IPS-11a (cell line): ENCODE measurements around the gene TNFAIP2.
A peak's percentile ranks its signal among the peaks of the same experiment; 100 is the strongest.

ENCODE experiments used
- H3K4me3 ChIP-seq: one replicate; pipeline ENCODE4 v1.5.1; 2013; ENCODE audit warnings: low read depth, low read length, control low read depth

TNFAIP2 gene

GRCh38 chr14:103133210-103134140, 10.2 kb downstream of the TNFAIP2 start:
- H3K4me3 ChIP-seq = no peak overlapping the region

DNA sequence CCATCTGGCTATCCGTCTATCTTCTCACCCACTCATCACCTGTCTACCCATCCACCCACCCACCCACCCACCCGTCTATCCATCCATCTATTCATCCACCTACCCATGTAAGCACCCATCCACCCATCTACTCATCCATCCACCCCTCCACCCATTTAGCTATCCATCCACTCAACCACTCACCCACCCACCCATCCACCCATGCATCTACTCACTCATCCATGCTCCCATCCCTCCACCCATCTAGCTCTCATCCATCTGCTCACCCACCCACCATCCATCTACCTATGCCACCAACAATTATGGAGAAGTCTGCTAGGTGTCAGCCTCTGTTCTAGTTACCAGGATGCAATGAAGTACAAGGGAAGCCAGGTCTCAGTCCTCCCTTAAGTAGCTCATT, 11.1 kb downstream of the TNFAIP2 start:
- no peak overlapping the region for H3K4me3 ChIP-seq

GRCh38 chr14:103134919-103135318, 11.7 kb downstream of the TNFAIP2 start:
- no peak overlapping the region for H3K4me3 ChIP-seq

DNA sequence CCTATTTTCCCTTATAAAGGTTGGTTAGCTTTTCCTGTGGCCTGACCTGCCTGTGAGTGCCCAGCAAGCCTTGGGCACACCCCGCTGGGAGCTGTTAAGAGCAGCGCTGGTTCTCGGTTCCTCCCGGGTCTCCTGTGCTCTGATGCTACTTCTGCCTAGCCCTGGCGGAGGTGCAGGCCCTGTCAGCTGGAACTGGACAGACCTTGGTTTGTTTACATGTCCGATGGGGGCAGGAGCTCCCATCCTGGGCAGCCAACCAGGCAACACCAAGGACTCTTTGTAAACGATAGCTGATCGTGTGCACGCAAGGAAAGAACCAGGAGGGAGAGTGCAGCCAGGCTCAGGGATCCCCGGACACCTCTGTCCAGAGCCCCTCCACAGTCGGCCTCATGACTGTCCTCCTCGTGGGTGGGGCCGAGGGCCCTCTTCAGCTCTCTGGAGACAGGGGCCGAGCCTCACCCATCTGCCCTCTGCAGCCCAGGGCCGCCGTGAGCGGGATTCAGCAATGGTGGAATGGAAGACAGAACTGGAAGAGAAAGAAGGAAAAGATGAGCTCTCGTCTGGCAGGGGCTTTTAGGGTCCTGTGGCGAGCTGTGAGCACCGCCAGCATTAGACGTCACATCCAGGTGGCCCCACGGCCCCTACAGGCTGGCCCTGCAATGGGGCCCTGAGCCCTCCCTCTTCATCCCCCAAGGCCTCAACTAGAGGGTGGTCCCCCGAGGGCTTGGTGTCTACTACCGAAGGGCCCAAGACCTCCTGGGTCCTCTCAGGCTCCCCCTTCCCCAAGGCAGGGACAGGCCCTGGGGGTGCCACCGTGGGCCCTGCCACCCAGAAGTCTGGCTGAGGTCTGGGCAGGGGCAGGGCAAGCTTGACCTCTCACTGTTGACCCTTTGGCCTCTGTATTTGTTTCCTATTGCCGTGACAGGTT, 12.3 kb downstream of the TNFAIP2 start:
- no peak overlapping the region for H3K4me3 ChIP-seq

- no peak overlapping the region for H3K4me3 ChIP-seq
Measured at GRCh38 chr14:103136388-103137271, 13.4 kb downstream of the TNFAIP2 start.

DNA sequence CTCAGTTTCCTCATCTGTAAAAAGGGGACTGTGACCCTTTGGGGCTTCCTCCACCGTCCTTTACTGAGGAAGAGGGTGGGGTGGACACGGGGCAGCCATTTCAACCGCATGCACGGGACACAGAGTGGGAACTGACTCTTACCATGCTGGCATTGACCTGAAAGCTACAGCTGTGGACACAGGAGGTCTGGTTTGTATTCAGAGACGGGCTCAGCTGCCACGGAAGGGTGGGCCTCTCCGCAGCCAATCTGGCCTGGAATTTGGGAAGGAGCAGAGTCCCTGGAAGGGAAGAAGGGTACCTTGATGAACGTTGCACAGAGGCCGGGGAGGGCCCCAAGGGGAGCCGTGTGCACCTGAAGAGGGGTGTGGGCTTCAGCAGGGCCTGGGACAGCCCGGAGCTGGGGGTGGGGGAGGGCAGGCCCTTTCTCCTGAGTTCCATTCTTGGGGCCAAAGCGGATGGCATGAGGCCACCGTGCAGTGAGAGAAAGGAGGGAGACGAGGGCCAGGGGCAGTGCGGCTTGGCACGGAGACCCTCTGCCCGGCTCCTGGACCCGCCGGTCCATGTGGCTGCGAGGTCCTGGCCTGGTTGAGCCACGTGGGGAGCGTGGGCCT, 14.5 kb downstream of the TNFAIP2 start:
- H3K4me3 ChIP-seq = no peak overlapping the region

DNA sequence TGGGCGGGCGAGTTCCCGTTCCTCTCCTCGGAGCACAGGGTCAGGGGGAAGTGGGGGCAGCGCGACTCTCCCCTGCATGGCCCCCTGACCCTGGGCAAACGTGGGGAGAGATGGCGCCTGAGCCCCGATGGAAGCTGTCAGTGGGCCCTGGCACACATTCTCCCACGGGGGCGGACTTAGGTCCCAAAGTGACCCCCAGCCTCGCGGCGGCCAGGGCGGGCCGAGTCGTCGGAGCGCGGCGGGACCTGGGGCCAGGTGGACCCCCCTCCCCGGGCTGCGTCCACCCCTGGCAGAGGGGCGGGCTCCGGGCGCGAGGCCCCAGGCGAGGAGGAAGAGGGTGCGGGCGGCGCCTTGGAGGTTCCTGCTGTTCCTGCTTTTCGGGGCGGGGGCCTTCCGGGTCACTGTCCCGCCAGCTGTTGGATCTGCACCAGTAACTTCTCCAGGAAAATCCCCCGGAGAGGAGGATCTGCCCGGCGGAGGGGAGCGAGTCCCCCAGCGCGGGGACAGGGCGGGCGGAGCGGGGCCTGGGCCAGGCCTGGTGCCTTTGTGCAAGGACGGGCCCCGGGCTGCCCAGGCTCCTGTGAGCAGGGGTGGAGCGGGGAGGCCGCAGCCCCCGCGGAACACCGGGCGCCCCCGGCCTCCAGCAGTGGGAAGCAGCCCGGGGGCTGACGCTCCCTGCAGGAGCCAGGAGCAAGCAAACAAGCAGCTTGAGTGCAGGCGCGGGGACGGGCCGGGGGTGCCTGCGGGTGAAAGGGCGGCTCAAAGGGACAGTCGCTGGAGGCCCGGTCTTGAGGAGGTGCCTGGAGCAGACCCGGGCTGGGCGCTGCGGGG, 15.3 kb downstream of the TNFAIP2 start:
- peak overlapping the region; percentile 22 for H3K4me3 ChIP-seq

- peak overlapping the region; percentile 22 for H3K4me3 ChIP-seq
Measured at GRCh38 chr14:103139132-103140025, 16.1 kb downstream of the TNFAIP2 start.

DNA sequence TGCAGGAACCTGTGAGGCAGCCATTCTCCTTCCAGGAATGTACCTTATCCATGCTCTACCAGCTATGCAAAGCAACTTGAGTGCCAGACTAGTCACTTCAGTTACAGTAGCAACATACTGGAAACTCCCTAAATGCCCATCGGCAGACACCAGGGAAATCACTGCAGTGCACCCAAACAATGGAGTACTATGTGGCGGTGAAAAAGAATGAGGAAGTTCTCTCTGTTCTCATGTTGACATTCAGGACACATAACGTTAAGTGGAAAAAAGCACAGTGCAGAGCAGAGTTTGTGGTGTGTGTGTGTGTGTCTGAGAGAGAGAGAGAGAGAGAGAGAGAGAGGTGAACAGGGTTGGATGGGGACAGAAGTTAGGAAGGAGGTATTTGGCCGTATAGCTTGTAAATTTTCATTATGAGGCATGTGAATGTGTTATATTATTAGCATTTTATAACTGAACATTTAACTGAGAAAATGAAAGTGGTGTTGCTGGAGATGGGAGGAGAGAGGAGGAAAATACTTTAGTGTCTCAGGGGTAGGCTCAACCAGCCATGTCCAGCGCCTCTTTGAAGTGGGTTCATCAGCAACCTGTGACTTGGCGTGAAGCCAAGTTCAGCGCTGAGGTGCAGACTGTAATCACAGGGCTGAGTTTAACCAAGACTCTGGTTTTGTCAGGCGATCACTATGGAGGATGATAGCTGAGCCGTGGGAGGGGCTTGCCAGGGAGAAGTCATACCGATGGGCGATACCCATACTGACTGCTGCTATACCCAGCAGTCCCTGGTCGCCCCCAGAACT, 17.3 kb downstream of the TNFAIP2 start:
- H3K4me3 ChIP-seq = no peak overlapping the region

GRCh38 chr14:103141117-103141796, 18.0 kb downstream of the TNFAIP2 start:
- H3K4me3 ChIP-seq = no peak overlapping the region

DNA sequence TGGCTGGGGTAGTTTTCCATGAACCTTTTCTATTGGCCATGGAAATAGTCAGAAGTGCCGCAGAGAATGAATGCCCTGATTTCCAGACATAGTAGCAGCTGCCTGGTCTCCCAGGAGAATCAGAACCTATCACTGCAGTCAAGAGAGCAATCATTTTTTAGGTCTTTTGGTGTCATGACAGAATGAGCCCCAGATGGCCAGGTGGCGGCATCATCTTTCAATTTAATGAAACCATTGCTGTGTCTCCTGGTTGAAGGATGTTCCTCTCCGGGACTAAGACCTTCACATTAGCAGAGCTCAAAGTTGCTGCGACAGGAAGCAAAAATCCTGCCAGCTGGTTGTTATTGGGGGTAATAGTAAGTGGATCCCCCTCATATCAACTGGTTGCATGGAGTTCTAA, 18.8 kb downstream of the TNFAIP2 start:
- no peak overlapping the region for H3K4me3 ChIP-seq

- no peak overlapping the region for H3K4me3 ChIP-seq
Measured at GRCh38 chr14:103142721-103143302, 19.6 kb downstream of the TNFAIP2 start.

DNA sequence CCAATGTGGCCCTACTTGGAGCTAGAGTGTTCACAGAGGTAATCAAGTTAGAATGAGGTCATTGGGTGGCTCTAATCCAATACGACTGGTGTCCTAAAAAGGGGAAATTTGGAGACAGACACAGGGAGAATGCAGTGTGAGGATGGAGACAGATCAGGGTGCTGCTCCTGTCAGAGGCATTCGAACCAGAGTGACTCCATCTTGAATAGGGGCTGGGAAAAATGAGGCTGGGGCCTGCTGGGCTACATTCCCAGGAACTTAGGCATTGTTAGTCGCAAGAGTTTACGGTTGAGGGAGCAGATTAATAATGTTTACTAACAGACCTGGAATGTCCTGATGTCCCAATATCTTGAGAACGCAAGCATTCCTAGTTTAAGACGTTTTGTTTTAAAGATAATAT, 20.2 kb downstream of the TNFAIP2 start:
- no peak overlapping the region for H3K4me3 ChIP-seq

DNA sequence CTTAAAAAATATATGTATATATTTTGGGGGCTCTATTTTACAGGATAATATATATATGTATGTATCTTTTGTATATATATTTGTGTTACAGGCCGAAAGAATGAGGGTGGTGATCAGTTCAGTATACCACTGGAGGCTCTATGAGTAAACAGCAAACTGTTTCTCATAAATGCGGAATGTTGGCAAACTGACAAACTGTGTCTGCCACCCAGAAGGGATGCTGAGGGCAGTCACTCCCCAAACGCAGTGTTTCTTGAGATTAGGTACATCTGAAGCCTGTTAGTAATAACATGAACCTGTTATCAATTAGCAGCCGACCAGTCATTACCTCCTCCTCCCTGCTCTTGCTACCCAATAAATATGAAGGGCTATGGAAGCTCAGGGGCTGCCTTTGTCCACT, 20.8 kb downstream of the TNFAIP2 start:
- no peak overlapping the region for H3K4me3 ChIP-seq

GRCh38 chr14:103146141-103146709, 23.0 kb downstream of the TNFAIP2 start:
- no peak overlapping the region for H3K4me3 ChIP-seq
